ENCODE results near the gene SLC7A14. TPM values are rescaled to one million over a fixed set of nuclear protein-coding genes. Genes with fewer than 3 reads are reported as not detected.

Gene SLC7A14
- total and polyA plus RNA-seq, 2 of the 13 experiments (the other 11 are each of a cell fraction or from before 2014, with no cell fraction given) = not detected

DNA sequence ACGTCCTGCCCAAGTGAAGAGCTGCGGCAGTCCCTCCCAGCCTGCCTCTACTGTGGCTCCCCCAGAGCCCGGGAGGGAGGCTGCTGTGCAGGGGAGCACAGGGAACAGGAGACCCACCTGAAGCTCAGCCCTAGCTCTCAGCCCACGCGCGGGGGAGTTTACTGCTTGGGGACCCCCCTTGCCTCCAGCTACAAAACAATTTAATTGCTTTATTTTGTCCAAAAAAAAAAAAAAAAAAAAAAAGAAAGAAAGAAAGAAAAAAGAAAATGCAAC, 89.1 kb downstream of the SLC7A14 start:
- no peak for FAIRE-seq
- Histone ChIP-seq H3K79me2 (ENCODE audit: insufficient read depth, low read length) (no peaks in the 10 kb centered on the region), H3K4me2 (ENCODE audit: low read depth, low read length) (no peak overlapping the region), H2AFZ (ENCODE audit: low read length) (no peak overlapping the region), H4K20me1 (ENCODE audit: insufficient read depth, low read length) (no peaks in the 10 kb centered on the region), H3K27ac (ENCODE audit: extremely low read length, insufficient read depth, low read length) (no peak overlapping the region), H3K4me3 (replicated peaks in 1 of 3; ENCODE audit: insufficient read depth in 1 of 3, low read depth in 2 of 3, low read length in 3 of 3) (no peak overlapping the region), H3K9ac (ENCODE audit: insufficient read depth, low read depth, low read length) (no peak overlapping the region), H3K4me1 (ENCODE audit: insufficient read depth, low read length) (peaks cover 58% of the 10 kb centered on the region), H3K9me3 (ENCODE audit: low read length) (no peaks in the 10 kb centered on the region), H3K36me3 (replicated peaks in 1 of 2; ENCODE audit: control insufficient read depth in 1 of 2, insufficient read depth in 2 of 2, low read length in 2 of 2) (no peaks in the 10 kb centered on the region), H3K27me3 (ENCODE audit: control insufficient read depth in 1 of 2, insufficient read depth in 2 of 2, low read length in 2 of 2) (no peaks in the 10 kb centered on the region)
- no peak for DNase-seq (ENCODE audit: low spot score)
- ChIA-PET POLR2A (no interaction called here), CTCF (ENCODE audit: low intra/inter-chr PET ratio, low total read pairs) (no interaction called here)
- intact Hi-C loops (cut with micrococcal nuclease; ENCODE audit: unreplicated experiment) (loop anchor here (10.0 kb wide), 1 partner anchor 308 kb away; no protein-coding TSS in a partner anchor), in situ Hi-C loops (cut with HindIII; ENCODE audit: extremely low pct_ligation_motif_present, low pct_unique_long_range_greater_than_20kb) (loop anchor here (5.0 kb wide), 1 partner anchor 75 kb away; no protein-coding TSS in a partner anchor)
- ATAC-seq = no peak
- no TSS peak for BruUV-seq (replicated peaks)
- WGBS (ENCODE audit: low lambda C conversion rate) = 91% methylated on average over 5 of the region's 6 CpGs
- no peak for TF ChIP-seq GLI4 (CRISPR knock-in tag; IDR thresholded peaks at IDR 0.05; ENCODE audit: borderline replicate concordance)
- no peak for TF ChIP-seq SUZ12 (IDR thresholded peaks at IDR 0.05; ENCODE audit: low read depth, low read length)
- TF ChIP-seq HNRNPH1 (optimal IDR thresholded peaks at IDR 0.05; ENCODE audit: low read depth, low read length) = no peak
- no peak for TF ChIP-seq LCORL (IDR thresholded peaks at IDR 0.05)
- TF ChIP-seq LCORL (CRISPR knock-in tag; IDR thresholded peaks at IDR 0.05) = no peak
- TF ChIP-seq SPEN (CRISPR knock-in tag; IDR thresholded peaks at IDR 0.05; ENCODE audit: low read depth) = no peak
- TF ChIP-seq FOXP1 (IDR thresholded peaks at IDR 0.05) = no peak
- TF ChIP-seq FOXP1 (CRISPR knock-in tag; IDR thresholded peaks at IDR 0.05) = no peak
- TF ChIP-seq HOXA3 (CRISPR knock-in tag; IDR thresholded peaks at IDR 0.05) = no peak
- TF ChIP-seq, protein P1, sequence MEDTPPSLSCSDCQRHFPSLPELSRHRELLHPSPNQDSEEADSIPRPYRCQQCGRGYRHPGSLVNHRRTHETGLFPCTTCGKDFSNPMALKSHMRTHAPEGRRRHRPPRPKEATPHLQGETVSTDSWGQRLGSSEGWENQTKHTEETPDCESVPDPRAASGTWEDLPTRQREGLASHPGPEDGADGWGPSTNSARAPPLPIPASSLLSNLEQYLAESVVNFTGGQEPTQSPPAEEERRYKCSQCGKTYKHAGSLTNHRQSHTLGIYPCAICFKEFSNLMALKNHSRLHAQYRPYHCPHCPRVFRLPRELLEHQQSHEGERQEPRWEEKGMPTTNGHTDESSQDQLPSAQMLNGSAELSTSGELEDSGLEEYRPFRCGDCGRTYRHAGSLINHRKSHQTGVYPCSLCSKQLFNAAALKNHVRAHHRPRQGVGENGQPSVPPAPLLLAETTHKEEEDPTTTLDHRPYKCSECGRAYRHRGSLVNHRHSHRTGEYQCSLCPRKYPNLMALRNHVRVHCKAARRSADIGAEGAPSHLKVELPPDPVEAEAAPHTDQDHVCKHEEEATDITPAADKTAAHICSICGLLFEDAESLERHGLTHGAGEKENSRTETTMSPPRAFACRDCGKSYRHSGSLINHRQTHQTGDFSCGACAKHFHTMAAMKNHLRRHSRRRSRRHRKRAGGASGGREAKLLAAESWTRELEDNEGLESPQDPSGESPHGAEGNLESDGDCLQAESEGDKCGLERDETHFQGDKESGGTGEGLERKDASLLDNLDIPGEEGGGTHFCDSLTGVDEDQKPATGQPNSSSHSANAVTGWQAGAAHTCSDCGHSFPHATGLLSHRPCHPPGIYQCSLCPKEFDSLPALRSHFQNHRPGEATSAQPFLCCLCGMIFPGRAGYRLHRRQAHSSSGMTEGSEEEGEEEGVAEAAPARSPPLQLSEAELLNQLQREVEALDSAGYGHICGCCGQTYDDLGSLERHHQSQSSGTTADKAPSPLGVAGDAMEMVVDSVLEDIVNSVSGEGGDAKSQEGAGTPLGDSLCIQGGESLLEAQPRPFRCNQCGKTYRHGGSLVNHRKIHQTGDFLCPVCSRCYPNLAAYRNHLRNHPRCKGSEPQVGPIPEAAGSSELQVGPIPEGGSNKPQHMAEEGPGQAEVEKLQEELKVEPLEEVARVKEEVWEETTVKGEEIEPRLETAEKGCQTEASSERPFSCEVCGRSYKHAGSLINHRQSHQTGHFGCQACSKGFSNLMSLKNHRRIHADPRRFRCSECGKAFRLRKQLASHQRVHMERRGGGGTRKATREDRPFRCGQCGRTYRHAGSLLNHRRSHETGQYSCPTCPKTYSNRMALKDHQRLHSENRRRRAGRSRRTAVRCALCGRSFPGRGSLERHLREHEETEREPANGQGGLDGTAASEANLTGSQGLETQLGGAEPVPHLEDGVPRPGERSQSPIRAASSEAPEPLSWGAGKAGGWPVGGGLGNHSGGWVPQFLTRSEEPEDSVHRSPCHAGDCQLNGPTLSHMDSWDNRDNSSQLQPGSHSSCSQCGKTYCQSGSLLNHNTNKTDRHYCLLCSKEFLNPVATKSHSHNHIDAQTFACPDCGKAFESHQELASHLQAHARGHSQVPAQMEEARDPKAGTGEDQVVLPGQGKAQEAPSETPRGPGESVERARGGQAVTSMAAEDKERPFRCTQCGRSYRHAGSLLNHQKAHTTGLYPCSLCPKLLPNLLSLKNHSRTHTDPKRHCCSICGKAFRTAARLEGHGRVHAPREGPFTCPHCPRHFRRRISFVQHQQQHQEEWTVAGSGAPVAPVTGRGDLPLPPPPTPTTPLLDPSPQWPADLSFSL (CRISPR knock-in tag; IDR thresholded peaks at IDR 0.05) = no peak
- TF ChIP-seq, protein P2, sequence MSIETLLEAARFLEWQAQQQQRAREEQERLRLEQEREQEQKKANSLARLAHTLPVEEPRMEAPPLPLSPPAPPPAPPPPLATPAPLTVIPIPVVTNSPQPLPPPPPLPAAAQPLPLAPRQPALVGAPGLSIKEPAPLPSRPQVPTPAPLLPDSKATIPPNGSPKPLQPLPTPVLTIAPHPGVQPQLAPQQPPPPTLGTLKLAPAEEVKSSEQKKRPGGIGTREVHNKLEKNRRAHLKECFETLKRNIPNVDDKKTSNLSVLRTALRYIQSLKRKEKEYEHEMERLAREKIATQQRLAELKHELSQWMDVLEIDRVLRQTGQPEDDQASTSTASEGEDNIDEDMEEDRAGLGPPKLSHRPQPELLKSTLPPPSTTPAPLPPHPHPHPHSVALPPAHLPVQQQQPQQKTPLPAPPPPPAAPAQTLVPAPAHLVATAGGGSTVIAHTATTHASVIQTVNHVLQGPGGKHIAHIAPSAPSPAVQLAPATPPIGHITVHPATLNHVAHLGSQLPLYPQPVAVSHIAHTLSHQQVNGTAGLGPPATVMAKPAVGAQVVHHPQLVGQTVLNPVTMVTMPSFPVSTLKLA (IDR thresholded peaks at IDR 0.05) = no peak
- no peak for TF ChIP-seq CEBPB (IDR thresholded peaks at IDR 0.05; ENCODE audit: borderline replicate concordance, low read depth, low read length)
- TF ChIP-seq, protein P3, sequence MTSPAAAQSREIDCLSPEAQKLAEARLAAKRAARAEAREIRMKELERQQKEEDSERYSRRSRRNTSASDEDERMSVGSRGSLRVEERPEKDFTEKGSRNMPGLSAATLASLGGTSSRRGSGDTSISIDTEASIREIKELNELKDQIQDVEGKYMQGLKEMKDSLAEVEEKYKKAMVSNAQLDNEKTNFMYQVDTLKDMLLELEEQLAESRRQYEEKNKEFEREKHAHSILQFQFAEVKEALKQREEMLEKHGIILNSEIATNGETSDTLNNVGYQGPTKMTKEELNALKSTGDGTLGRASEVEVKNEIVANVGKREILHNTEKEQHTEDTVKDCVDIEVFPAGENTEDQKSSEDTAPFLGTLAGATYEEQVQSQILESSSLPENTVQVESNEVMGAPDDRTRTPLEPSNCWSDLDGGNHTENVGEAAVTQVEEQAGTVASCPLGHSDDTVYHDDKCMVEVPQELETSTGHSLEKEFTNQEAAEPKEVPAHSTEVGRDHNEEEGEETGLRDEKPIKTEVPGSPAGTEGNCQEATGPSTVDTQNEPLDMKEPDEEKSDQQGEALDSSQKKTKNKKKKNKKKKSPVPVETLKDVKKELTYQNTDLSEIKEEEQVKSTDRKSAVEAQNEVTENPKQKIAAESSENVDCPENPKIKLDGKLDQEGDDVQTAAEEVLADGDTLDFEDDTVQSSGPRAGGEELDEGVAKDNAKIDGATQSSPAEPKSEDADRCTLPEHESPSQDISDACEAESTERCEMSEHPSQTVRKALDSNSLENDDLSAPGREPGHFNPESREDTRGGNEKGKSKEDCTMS (CRISPR knock-in tag; conservative IDR thresholded peaks at IDR 0.05) = no peak
- TF ChIP-seq MTF1 (CRISPR knock-in tag; IDR thresholded peaks at IDR 0.05) = no peak
- no peak for TF ChIP-seq ZNF83 (CRISPR knock-in tag; IDR thresholded peaks at IDR 0.05; ENCODE audit: borderline replicate concordance)
- TF ChIP-seq HBP1 (CRISPR knock-in tag; IDR thresholded peaks at IDR 0.05; ENCODE audit: low read depth) = no peak
